CD4-positive, alpha-beta T cell (primary cell): ENCODE results near the gene SLC35F2. TPM values are rescaled to one million over a fixed set of nuclear protein-coding genes. Genes with fewer than 3 reads are reported as not detected.

Experiments used
- ATAC-seq: fragments of 200-7000 bp; cut with Tn5 transposase; one replicate; pipeline ENCODE4 v1.10.0; 2022; ENCODE audit warnings: mild to moderate bottlenecking; ENCODE audit not compliant: poor library complexity
- CTCF ChIA-PET: fragments of 350-600 bp; sonication (Branson Sonifier 250); formaldehyde crosslinking; loops from one replicate; lab custom pipeline; 2021; ENCODE audit warnings: antibody characterized with exemption, inconsistent platforms; lab: Charles Lee
- POLR2A ChIA-PET: fragments of 350-600 bp; sonication (Branson Sonifier 250); formaldehyde crosslinking; loops from one replicate; lab custom pipeline; 2021; ENCODE audit warnings: antibody characterized with exemption, inconsistent platforms; lab: Charles Lee
- DNase-seq, 14 experiments: peaks; one replicate each; pipeline ENCODE4 v3.0.0-alpha.2; 2013 to 2020; ENCODE audit warnings: mixed read lengths in 2 of 14
- H3K27ac ChIP-seq, 2 donors: one replicate each; pipeline versions ENCODE4 v1.5.1 to v1.7.0; 2013; ENCODE audit warnings: low read length in 2 of 2, low read depth in 1 of 2, mild to moderate bottlenecking in 1 of 2
- H3K27me3 ChIP-seq, 2 experiments: 1 replicate in 1 of 2; 2 replicates in 1 of 2; pipeline versions ENCODE4 v1.6.1 to v1.7.0; 2013; ENCODE audit warnings: low read length in 2 of 2, control low read depth in 1 of 2, mild to moderate bottlenecking in 1 of 2, moderate library complexity in 1 of 2; ENCODE audit not compliant: insufficient read depth in 2 of 2, control insufficient read depth in 1 of 2
- H3K36me3 ChIP-seq: one replicate; pipeline ENCODE4 v1.6.1; 2013; ENCODE audit warnings: low read length, control low read depth; ENCODE audit not compliant: insufficient read depth
- H3K4me1 ChIP-seq: one replicate; pipeline ENCODE4 v1.6.1; 2013; ENCODE audit warnings: low read length, control low read depth; ENCODE audit not compliant: insufficient read depth
- H3K4me3 ChIP-seq: one replicate; pipeline ENCODE4 v1.5.1; 2013; ENCODE audit warnings: mild to moderate bottlenecking, low read length, moderate library complexity
- H3K9me3 ChIP-seq, 2 experiments: 1 replicate in 1 of 2; 2 replicates in 1 of 2; pipeline versions ENCODE4 v1.6.1 to v1.7.0; 2013; ENCODE audit warnings: low read length in 2 of 2, mild to moderate bottlenecking in 2 of 2, control low read depth in 1 of 2, moderate library complexity in 1 of 2; ENCODE audit not compliant: control insufficient read depth in 1 of 2, insufficient read depth in 1 of 2
- H3K27ac Mint-ChIP-seq: one replicate; pipeline ENCODE4 v1.8.0; 2020; ENCODE audit warnings: mixed read lengths
- H3K27me3 Mint-ChIP-seq: one replicate; pipeline ENCODE4 v1.8.0; 2021; ENCODE audit warnings: mixed read lengths
- H3K36me3 Mint-ChIP-seq: one replicate; pipeline ENCODE4 v1.8.0; 2021; ENCODE audit warnings: low read depth, mixed read lengths
- H3K4me1 Mint-ChIP-seq: one replicate; pipeline ENCODE4 v1.8.0; 2021; ENCODE audit warnings: low read depth, mixed read lengths
- H3K4me3 Mint-ChIP-seq: one replicate; pipeline ENCODE4 v1.8.0; 2020; ENCODE audit warnings: mild to moderate bottlenecking, mixed read lengths
- H3K9me3 Mint-ChIP-seq: one replicate; pipeline ENCODE4 v1.8.0; 2020; ENCODE audit warnings: mixed read lengths
- intact Hi-C, 2 experiments: fragments of 100-400 bp; cut with DNase I in 1 of 2; cut with micrococcal nuclease in 1 of 2; formaldehyde crosslinking; loops; one replicate each; pipeline versions ENCODE4 v1.15.1 to v1.9.0; 2023 to 2025; cut with DNase I, micrococcal nuclease
- total RNA-seq, 174 experiments: library from RNA in 2 of 174; stranded (reverse) in 2 of 174; gene quantifications; one replicate each; pipeline ENCODE4 v1.2.3 and lab custom pipeline; 2021 to 2026
- TF ChIP-seq, protein P1 (sequence below): fragments of 200-600 bp; IDR thresholded peaks from one replicate; pipeline ENCODE4 v1.8.0; 2022; ENCODE audit warnings: antibody characterized with exemption, mild to moderate bottlenecking

Gene SLC35F2
- total RNA-seq, 2 experiments from 2014 or later, result 2.8 to 3.0 TPM

DNA sequence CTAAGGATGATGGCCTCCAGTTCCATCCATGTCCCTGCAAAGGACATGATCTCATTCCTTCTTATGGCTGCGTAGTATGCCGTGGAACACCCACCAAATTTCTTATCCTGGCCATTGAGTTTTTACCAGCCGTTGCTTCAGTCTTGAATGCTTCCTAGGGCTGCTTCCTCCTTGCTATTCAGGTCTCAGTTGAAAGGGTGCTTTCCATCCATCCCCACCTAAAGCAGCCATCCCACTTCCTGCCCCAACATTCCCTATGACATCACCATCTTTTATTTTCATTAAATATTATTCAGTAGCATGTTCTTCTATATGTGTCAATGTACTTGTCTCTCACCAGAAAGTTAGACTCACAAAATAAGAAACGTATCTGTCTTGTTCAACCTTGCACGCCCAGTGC lies 106.1 kb downstream of the SLC35F2 start:
- peaks cover 28% of the 10 kb centered on the region for H3K27me3 Mint-ChIP-seq
- ATAC-seq (no peak), DNase-seq (no peak)
- ChIA-PET POLR2A (no interaction called here), CTCF (no interaction called here)
- no peak overlapping the region for H3K4me3 Mint-ChIP-seq
- Histone ChIP-seq H3K27me3 (peaks cover 4 to 6% of the 10 kb centered on the region in 2 experiments), H3K9me3 (no peaks in the 10 kb centered on the region), H3K4me3 (no peak overlapping the region), H3K36me3 (no peaks in the 10 kb centered on the region), H3K4me1 (no peaks in the 10 kb centered on the region), H3K27ac (no peak overlapping the region)
- H3K36me3 Mint-ChIP-seq, result no peaks in the 10 kb centered on the region
- peaks cover 2% of the 10 kb centered on the region for H3K9me3 Mint-ChIP-seq
- H3K27ac Mint-ChIP-seq, result no peak overlapping the region
- TF ChIP-seq, protein P1, sequence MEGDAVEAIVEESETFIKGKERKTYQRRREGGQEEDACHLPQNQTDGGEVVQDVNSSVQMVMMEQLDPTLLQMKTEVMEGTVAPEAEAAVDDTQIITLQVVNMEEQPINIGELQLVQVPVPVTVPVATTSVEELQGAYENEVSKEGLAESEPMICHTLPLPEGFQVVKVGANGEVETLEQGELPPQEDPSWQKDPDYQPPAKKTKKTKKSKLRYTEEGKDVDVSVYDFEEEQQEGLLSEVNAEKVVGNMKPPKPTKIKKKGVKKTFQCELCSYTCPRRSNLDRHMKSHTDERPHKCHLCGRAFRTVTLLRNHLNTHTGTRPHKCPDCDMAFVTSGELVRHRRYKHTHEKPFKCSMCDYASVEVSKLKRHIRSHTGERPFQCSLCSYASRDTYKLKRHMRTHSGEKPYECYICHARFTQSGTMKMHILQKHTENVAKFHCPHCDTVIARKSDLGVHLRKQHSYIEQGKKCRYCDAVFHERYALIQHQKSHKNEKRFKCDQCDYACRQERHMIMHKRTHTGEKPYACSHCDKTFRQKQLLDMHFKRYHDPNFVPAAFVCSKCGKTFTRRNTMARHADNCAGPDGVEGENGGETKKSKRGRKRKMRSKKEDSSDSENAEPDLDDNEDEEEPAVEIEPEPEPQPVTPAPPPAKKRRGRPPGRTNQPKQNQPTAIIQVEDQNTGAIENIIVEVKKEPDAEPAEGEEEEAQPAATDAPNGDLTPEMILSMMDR, result no peak
- H3K4me1 Mint-ChIP-seq, result no peaks in the 10 kb centered on the region
- intact Hi-C loops, result no loop called here

DNA sequence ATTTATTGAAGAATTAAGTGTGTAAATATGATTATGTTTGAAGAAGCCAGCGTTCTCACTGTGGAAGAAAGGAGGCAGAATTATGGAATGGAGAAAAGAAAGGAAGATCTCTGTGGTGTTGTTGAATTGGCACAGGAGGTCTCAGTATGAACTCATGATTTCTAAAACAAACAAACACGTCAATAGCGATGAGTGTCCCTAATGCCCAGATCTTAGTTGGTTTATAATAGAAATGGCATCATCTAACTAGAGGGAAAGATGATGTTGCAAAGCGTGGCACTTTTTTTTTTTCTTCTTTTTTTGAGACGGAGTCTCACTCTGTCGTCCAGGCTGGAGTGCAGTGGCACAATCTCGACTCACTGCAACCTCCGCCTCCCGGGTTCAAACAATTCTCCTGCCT lies 107.5 kb downstream of the SLC35F2 start:
- no peak overlapping the region for H3K4me3 Mint-ChIP-seq
- no peak overlapping the region for H3K27ac ChIP-seq
- peaks cover 18% of the 10 kb centered on the region for H3K27me3 Mint-ChIP-seq
- intact Hi-C loops, result no loop called here
- H3K36me3 Mint-ChIP-seq, result no peaks in the 10 kb centered on the region
- no peak overlapping the region for H3K4me3 ChIP-seq
- no peak for ATAC-seq
- H3K27me3 ChIP-seq, result peaks cover 3 to 4% of the 10 kb centered on the region in 2 experiments
- H3K9me3 ChIP-seq, result no peaks in the 10 kb centered on the region
- no peaks in the 10 kb centered on the region for H3K36me3 ChIP-seq
- ChIA-PET CTCF (no interaction called here), POLR2A (no interaction called here)
- no peaks in the 10 kb centered on the region for H3K9me3 Mint-ChIP-seq
- no peak overlapping the region for H3K27ac Mint-ChIP-seq
- no peak for DNase-seq
- TF ChIP-seq, protein P1, result no peak
- no peaks in the 10 kb centered on the region for H3K4me1 Mint-ChIP-seq
- no peaks in the 10 kb centered on the region for H3K4me1 ChIP-seq

DNA sequence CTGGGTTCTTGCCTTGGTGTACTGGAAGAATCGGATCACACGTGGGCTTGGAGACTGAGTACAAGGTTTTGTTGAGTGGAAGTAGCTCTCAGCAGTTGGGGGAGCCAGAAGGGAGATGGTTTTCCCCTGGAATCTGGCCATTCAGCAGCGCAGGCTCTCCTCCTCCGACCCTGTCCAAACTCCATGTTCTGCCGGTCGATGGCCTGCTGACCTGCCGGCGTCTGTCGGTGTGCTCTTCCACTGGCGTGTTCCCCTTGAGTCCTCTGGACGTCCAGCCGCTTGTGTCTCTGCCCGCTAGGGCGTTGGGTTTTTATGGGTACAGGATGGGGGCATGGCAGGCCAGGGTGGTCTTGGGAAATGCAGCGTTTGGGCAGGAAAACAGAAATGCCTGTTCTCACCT lies 108.3 kb downstream of the SLC35F2 start:
- Mint-ChIP-seq H3K27ac (no peak overlapping the region), H3K36me3 (no peaks in the 10 kb centered on the region), H3K4me3 (no peak overlapping the region), H3K27me3 (peaks cover 20% of the 10 kb centered on the region), H3K4me1 (no peaks in the 10 kb centered on the region), H3K9me3 (no peaks in the 10 kb centered on the region)
- Histone ChIP-seq H3K4me3 (no peak overlapping the region), H3K27ac (no peak overlapping the region), H3K27me3 (peaks cover 3 to 4% of the 10 kb centered on the region in 2 experiments), H3K36me3 (no peaks in the 10 kb centered on the region), H3K9me3 (no peaks in the 10 kb centered on the region), H3K4me1 (no peaks in the 10 kb centered on the region)
- intact Hi-C loops, result no loop called here
- DNase-seq, result no peak
- ChIA-PET CTCF (no interaction called here), POLR2A (no interaction called here)
- no peak for ATAC-seq
- TF ChIP-seq, protein P1, result no peak
